Lower leg skin (tissue), 4 donors: ENCODE results near the gene AMELY. TPM values are rescaled to one million over a fixed set of nuclear protein-coding genes. Genes with fewer than 3 reads are reported as not detected.
"Not testable (repeated sequence)": the region's sequence is repeated elsewhere in the genome, so short reads cannot be mapped to it uniquely, and the experiment has no call there.

Experiments
- DNase-seq, 2 donors: peaks; one replicate each; pipeline ENCODE4 v3.0.0-alpha.2; 2019; ENCODE audit warnings: low spot score in 2 of 2
- H3K4me3 ChIP-seq: fragments of 200-600 bp; sonication (generic); 2 replicates; pipeline ENCODE4 v1.5.1; 2017; ENCODE audit warnings: mild to moderate bottlenecking, low read depth; ENCODE audit not compliant: poor library complexity, severe bottlenecking
- POLR2A ChIP-seq, 2 donors: fragments of 450-650 bp; IDR thresholded peaks; one replicate each; pipeline ENCODE4 v1.6.1; 2016 to 2017; ENCODE audit warnings: antibody characterized with exemption in 2 of 2, mild to moderate bottlenecking in 1 of 2, moderate library complexity in 1 of 2
- WGBS, 2 donors: methylation state at CpG; one replicate each; pipeline ENCODE4 v1.1.5; 2018; 5-methylcytosine and 5-hydroxymethylcytosine counted together
- intact Hi-C: fragments of 100-400 bp; cut with DNase I; formaldehyde crosslinking; loops from one replicate; pipeline ENCODE4 v1.15.0; 2023; ENCODE audit warnings: low total_unique reads
- total RNA-seq, 4 donors: library from RNA; depleted of rRNA; stranded (reverse); fragments of >200 nt; gene quantifications; one replicate each; pipeline ENCODE4 v1.1.0, GENCODE V29; 2016
- TF ChIP-seq, protein P1 (sequence below), 3 donors: fragments of 450-650 bp; IDR thresholded peaks; one replicate each; pipeline ENCODE4 v1.5.1; 2016; ENCODE audit warnings: antibody characterized with exemption in 3 of 3, mild to moderate bottlenecking in 3 of 3, moderate library complexity in 2 of 3

The AMELY gene
- total RNA-seq, 4 donors from 2014 or later: not detected

DNA sequence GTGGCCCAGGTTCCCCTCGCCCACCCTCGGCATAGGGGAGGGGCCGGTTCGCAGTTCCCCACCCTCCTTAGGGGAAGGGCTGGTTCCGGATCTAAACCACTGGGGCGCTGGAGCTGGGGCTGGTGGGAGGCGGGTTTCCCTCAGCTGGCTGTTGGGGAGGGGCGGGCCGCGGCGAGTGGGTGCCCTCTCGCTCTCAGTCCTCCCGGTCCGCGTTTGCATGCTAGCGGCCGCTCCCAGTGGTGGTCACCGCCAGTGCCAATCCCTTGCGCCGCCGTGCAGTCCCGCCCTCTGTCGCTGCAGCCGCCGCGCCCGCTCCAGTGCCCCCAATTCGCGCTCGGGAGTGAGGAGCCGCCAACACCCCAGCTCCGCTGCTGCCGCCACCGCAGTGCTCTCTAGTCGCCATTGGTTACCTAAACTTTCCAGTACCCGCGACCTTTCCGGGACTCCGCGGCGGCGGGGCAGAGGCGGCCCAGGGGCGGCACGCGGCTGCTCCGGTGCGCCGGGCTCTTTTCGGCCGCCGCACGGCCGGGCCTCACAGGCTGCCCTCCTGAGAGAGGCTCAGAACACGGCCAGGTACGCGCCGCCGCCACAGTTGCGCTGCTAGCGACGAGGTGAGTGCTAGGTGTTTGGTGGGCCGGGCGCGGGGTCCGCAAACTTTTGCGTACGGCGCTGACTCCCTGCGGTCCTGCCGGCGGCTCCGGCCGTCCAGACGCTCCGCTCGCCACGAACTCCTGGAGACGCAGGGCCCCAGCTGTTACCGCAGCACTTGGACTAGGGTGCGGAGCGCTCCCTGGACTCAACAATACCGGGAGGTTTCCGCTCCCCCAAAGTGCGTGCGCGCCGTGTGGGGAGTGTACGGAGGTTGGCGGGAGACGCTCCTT is 940 bp downstream of the AMELY start, which contains the start of gene TBL1Y:
TSS of gene TBL1Y (plus strand) at position 326 of the 881 bp plus-strand sequence. CDS start 114,388 bp downstream, outside the sequence.
- WGBS, 2 donors: 0% methylated on average over 1 of the region's 91 CpGs; no CpG with 5 or more reads in 1 of the 2 donors

DNA sequence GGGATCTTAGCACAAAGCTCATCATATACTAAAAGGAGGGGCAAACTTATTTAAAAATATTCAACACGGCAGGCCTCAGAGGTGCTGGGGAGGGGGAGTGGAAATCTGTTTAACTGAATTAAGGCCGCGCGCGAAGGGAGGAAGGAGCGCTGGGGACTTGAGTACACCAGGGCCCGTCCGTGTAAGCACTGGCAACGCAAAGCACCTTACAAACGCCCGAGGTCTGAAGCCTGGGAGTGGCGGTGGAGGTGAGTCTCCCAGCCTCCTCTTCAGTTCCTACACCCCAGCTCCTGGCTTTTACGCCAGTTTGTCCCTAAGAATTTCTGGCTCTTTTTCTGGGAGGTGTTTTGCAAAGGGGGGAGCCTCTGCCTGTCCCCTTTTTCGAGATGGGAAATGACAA is 1.7 kb downstream of the AMELY start:
- DNase-seq: no peak
- no peak overlapping the region for H3K4me3 ChIP-seq
- intact Hi-C loops: no loop called here
- no peak for TF ChIP-seq POLR2A (IDR thresholded peaks at IDR 0.05)
- TF ChIP-seq, protein P1, sequence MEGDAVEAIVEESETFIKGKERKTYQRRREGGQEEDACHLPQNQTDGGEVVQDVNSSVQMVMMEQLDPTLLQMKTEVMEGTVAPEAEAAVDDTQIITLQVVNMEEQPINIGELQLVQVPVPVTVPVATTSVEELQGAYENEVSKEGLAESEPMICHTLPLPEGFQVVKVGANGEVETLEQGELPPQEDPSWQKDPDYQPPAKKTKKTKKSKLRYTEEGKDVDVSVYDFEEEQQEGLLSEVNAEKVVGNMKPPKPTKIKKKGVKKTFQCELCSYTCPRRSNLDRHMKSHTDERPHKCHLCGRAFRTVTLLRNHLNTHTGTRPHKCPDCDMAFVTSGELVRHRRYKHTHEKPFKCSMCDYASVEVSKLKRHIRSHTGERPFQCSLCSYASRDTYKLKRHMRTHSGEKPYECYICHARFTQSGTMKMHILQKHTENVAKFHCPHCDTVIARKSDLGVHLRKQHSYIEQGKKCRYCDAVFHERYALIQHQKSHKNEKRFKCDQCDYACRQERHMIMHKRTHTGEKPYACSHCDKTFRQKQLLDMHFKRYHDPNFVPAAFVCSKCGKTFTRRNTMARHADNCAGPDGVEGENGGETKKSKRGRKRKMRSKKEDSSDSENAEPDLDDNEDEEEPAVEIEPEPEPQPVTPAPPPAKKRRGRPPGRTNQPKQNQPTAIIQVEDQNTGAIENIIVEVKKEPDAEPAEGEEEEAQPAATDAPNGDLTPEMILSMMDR (IDR thresholded peaks at IDR 0.05): no peak
- 3% methylated on average over 13 of the region's 14 CpGs; no CpG with 5 or more reads in 1 of the 2 donors for WGBS, 2 donors

More for the DNA sequence above, 940 bp downstream of the AMELY start, which contains the start of gene TBL1Y:
- peak within 1 kb of the TSS; percentile 9 for H3K4me3 ChIP-seq
- no peak for DNase-seq
- intact Hi-C loops: no loop called here
- TF ChIP-seq POLR2A (IDR thresholded peaks at IDR 0.05): no peak
- TF ChIP-seq, protein P1 (IDR thresholded peaks at IDR 0.05): no peak

DNA sequence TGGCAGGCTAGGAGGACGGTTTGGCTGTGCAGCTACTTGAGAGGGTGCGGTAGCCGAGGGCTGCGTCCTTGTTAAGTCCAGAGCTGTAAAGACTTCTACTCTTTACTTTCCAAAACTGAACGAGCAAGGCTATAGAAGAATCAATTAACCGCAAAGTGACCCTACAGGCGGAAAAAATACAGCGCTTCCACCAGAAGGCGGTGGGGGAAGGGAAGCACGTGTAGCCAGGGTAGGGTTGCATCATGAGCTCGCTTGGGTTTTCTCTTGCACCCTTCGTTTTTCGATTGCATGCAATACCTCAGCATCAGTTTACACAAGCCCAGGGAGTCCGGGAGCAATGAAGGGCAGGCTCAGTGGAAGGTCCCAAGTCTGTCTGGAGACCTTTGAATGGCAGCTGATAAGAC is 2.4 kb downstream of the AMELY start:
- no peak for TF ChIP-seq POLR2A (IDR thresholded peaks at IDR 0.05)
- TF ChIP-seq, protein P1 (IDR thresholded peaks at IDR 0.05): no peak
- WGBS, 2 donors: 2% methylated on average over 12 of the region's 14 CpGs; no CpG with 5 or more reads in 1 of the 2 donors
- no peak for DNase-seq
- H3K4me3 ChIP-seq: no peak overlapping the region
- intact Hi-C loops: no loop called here

GRCh38 chrY:6908021-6908420 is 3.5 kb downstream of the AMELY start:
- intact Hi-C loops, DNase-seq, H3K4me3 ChIP-seq: not testable (repeated sequence)
- 74% methylated on average over 5 of the region's 6 CpGs; no CpG with 5 or more reads in 1 of the 2 donors for WGBS, 2 donors

DNA sequence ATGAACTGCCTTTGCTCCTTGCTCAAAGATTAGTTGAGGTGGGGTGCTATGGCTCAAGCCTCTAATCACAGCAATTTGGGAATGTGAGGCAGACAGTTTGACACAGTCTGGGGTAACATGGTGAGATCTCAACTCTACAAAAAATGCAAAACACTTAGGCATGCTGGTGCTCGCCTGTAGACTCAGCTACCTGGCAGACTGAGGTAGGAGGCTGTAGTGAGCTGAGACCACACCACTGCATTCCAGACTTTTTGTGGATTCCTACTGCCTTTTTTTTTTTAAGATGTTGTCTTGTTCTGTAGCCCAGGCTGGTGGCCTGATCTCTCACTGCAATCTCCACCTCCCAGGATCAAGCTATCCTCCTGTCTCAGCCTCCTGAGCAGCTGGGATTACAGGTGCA is 4.0 kb downstream of the AMELY start:
- TF ChIP-seq, protein P1 (IDR thresholded peaks at IDR 0.05): no peak
- TF ChIP-seq POLR2A (IDR thresholded peaks at IDR 0.05): no peak
- 58% methylated on average over 1 of the region's 1 CpG; no CpG with 5 or more reads in 1 of the 2 donors for WGBS, 2 donors
- no peak for DNase-seq
- H3K4me3 ChIP-seq: no peak overlapping the region
- intact Hi-C loops: no loop called here

GRCh38 chrY:6902116-6902515 is 9.4 kb downstream of the AMELY start:
- intact Hi-C loops, H3K4me3 ChIP-seq, DNase-seq: not testable (repeated sequence)
